Measurements from ENCODE around the gene THYN1. TPM values are rescaled to one million over a fixed set of nuclear protein-coding genes. Genes with fewer than 3 reads are reported as not detected.
A peak's percentile ranks its signal among the peaks of the same experiment; 100 is the strongest.

Gene THYN1
- total RNA-seq, 4 donors from 2014 or later: 26.9 to 76.5 (median 59.6) TPM

GRCh38 chr11:134216816-134217215 lies 36.3 kb downstream of the THYN1 start:
- TF ChIP-seq, protein P1, sequence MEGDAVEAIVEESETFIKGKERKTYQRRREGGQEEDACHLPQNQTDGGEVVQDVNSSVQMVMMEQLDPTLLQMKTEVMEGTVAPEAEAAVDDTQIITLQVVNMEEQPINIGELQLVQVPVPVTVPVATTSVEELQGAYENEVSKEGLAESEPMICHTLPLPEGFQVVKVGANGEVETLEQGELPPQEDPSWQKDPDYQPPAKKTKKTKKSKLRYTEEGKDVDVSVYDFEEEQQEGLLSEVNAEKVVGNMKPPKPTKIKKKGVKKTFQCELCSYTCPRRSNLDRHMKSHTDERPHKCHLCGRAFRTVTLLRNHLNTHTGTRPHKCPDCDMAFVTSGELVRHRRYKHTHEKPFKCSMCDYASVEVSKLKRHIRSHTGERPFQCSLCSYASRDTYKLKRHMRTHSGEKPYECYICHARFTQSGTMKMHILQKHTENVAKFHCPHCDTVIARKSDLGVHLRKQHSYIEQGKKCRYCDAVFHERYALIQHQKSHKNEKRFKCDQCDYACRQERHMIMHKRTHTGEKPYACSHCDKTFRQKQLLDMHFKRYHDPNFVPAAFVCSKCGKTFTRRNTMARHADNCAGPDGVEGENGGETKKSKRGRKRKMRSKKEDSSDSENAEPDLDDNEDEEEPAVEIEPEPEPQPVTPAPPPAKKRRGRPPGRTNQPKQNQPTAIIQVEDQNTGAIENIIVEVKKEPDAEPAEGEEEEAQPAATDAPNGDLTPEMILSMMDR (IDR thresholded peaks at IDR 0.05): no peak
- ATAC-seq (ENCODE audit: low FRiP score): no peak
- no peak for DNase-seq (ENCODE audit: low spot score)

GRCh38 chr11:134215836-134216235 lies 37.3 kb downstream of the THYN1 start:
- ATAC-seq (ENCODE audit: low FRiP score): no peak
- DNase-seq (ENCODE audit: low spot score): no peak
- TF ChIP-seq, protein P1 (IDR thresholded peaks at IDR 0.05): no peak

- ATAC-seq (ENCODE audit: low FRiP score) (no peak), DNase-seq (ENCODE audit: low spot score) (no peak)
- TF ChIP-seq, protein P1 (IDR thresholded peaks at IDR 0.05): peak in 1 of 3 donors; percentile 40
Observed at GRCh38 chr11:134207538-134208239, 45.5 kb downstream of the THYN1 start.

GRCh38 chr11:134206185-134206584 lies 47.0 kb downstream of the THYN1 start:
- ATAC-seq (ENCODE audit: low FRiP score): no peak
- TF ChIP-seq, protein P1 (IDR thresholded peaks at IDR 0.05): no peak
- no peak for DNase-seq (ENCODE audit: low spot score)

- DNase-seq (ENCODE audit: low spot score) (no peak), ATAC-seq (ENCODE audit: low FRiP score) (no peak)
- TF ChIP-seq, protein P1 (IDR thresholded peaks at IDR 0.05): no peak
Observed at GRCh38 chr11:134205729-134206128, 47.4 kb downstream of the THYN1 start.

DNA sequence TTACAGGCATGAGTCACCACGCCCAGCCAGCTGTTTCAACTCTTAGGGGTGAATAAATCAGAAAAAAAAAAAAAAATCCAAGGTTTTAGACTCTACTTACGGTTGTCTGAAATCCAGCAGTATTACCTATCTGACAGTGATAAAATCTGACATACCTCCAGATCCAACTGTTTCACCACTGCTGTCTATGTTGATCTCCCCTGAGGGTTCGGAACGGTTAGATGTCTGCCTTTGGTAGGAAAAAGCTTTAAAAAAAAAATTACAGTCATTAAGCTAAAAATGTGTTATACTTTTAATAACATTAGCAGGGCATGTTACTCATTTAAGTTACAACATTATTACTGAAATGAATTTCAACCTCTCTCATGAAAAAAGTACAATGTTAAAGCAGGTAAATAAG lies 50.5 kb downstream of the THYN1 start:
- no peak for ATAC-seq (ENCODE audit: low FRiP score)
- TF ChIP-seq, protein P1 (IDR thresholded peaks at IDR 0.05): no peak
- no peak for DNase-seq (ENCODE audit: low spot score)

DNA sequence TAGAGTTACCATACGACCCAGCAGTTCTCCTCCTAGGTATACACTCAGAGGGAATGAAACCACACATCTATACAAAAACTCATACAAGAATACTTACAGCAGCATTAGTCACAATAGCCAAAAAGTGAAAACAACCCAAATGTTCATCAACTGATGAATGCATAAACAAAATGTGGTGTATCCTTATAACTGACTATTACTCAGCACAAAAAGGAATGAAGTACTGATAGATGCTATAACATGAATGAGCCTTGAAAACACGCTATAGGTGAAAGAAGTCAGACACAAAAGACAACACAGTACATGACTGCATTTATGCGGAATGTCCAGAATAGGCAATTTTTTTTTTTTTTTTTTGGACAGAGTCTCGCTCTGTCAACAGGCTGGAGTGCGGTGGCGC lies 52.5 kb downstream of the THYN1 start:
- TF ChIP-seq, protein P1 (IDR thresholded peaks at IDR 0.05): no peak
- ATAC-seq (ENCODE audit: low FRiP score): no peak
- DNase-seq (ENCODE audit: low spot score): no peak

Measured in omental fat pad (tissue), 4 donors.